HepG2 (cell line): ENCODE measurements around the gene NINL. TPM values are rescaled to one million over a fixed set of nuclear protein-coding genes. Genes with fewer than 3 reads are reported as not detected.
"Not testable (repeated sequence)": the region's sequence is repeated elsewhere in the genome, so short reads cannot be mapped to it uniquely, and the experiment has no call there.

Experiments used
- ATAC-seq: fragments of 200-7000 bp; cut with Tn5 transposase; 3 replicates; pipeline ENCODE4 v1.9.1; 2020; ENCODE audit warnings: mild to moderate bottlenecking, moderate library complexity
- BruUV-seq: library from RNA; stranded (reverse); fragments of 400-500 nt; replicated peaks from 2 replicates; lab custom pipeline; 2021; lab: Mats Ljungman, UMichigan
- CTCF ChIA-PET: fragments of 300-600 bp; formaldehyde crosslinking; extraction: SDS; loops from one replicate; lab custom pipeline; 2021; ENCODE audit warnings: low total read pairs, inconsistent platforms, low intra/inter-chr PET ratio; lab: Yijun Ruan, JAX
- POLR2A ChIA-PET: fragments of 350-600 bp; sonication (Branson Sonifier 250); formaldehyde crosslinking; loops from one replicate; lab custom pipeline; 2020; ENCODE audit warnings: antibody characterized with exemption, inconsistent platforms; lab: Yijun Ruan, JAX
- DNase-seq: peaks from one replicate; pipeline ENCODE4 v3.0.0-alpha.2; 2015; ENCODE audit warnings: low spot score
- FAIRE-seq: peaks from 3 replicates; lab custom pipeline; 2011; peaks lifted over from hg19 to GRCh38; lab: Jason Lieb, UNC
- H2AFZ ChIP-seq: one replicate; pipeline ENCODE4 v1.6.1; 2011; ENCODE audit warnings: low read length, inconsistent platforms
- H3K27ac ChIP-seq: fragments of 300-600 bp; 3 replicates; pipeline ENCODE4 v1.8.0; 2011; ENCODE audit warnings: mixed run types, mild to moderate bottlenecking, mixed read lengths, low read length, inconsistent platforms; ENCODE audit not compliant: insufficient read depth; ENCODE audit errors: extremely low read length
- H3K27me3 ChIP-seq, 2 experiments: fragments of 200-600 bp in 1 of 2; 2 replicates in 1 of 2; 3 replicates in 1 of 2; pipeline versions ENCODE4 v1.6.0 to v1.8.0; 2011; ENCODE audit warnings: low read length in 2 of 2, mild to moderate bottlenecking in 2 of 2, moderate library complexity in 2 of 2, inconsistent platforms in 1 of 2; ENCODE audit not compliant: insufficient read depth in 2 of 2, control insufficient read depth in 1 of 2
- H3K36me3 ChIP-seq, 2 experiments: fragments of 200-600 bp in 1 of 2; replicated peaks in 1 of 2; 2 replicates in 1 of 2; 3 replicates in 1 of 2; pipeline versions ENCODE4 v1.5.1 to v1.8.0; 2011; ENCODE audit warnings: low read length in 2 of 2, inconsistent platforms in 1 of 2; ENCODE audit not compliant: insufficient read depth in 2 of 2, control insufficient read depth in 1 of 2
- H3K4me1 ChIP-seq: 2 replicates; pipeline ENCODE4 v1.5.1; 2012; ENCODE audit warnings: low read length, inconsistent platforms; ENCODE audit not compliant: insufficient read depth
- H3K4me2 ChIP-seq: 2 replicates; pipeline ENCODE4 v1.6.0; 2011; ENCODE audit warnings: low read depth, low read length, inconsistent platforms
- H3K4me3 ChIP-seq, 3 experiments: fragments of 200-600 bp in 1 of 3; sonication (generic), shearing (Covaris generic) in 1 of 3; replicated peaks in 1 of 3; 2 replicates each; pipeline ENCODE4 v1.5.1; 2011 to 2016; ENCODE audit warnings: low read length in 3 of 3, inconsistent platforms in 2 of 3, low read depth in 2 of 3, mild to moderate bottlenecking in 2 of 3, control low read depth in 1 of 3, mixed read lengths in 1 of 3; ENCODE audit not compliant: insufficient read depth in 1 of 3
- H3K79me2 ChIP-seq: one replicate; pipeline ENCODE4 v1.6.1; 2011; ENCODE audit warnings: low read length, inconsistent platforms; ENCODE audit not compliant: insufficient read depth
- H3K9ac ChIP-seq: 2 replicates; pipeline ENCODE4 v1.6.0; 2011; ENCODE audit warnings: mild to moderate bottlenecking, low read depth, low read length, inconsistent platforms; ENCODE audit not compliant: insufficient read depth
- H3K9me3 ChIP-seq: 2 replicates; pipeline ENCODE4 v1.5.1; 2012; ENCODE audit warnings: mild to moderate bottlenecking, low read length
- H4K20me1 ChIP-seq: 2 replicates; pipeline ENCODE4 v1.6.0; 2011; ENCODE audit warnings: inconsistent platforms, mild to moderate bottlenecking, low read length, moderate library complexity; ENCODE audit not compliant: insufficient read depth
- FOXO1 ChIP-seq: sonication (generic); formaldehyde crosslinking; IDR thresholded peaks from 2 replicates; pipeline ENCODE4 v1.4.0; 2020; ENCODE audit warnings: missing genetic modification reagents
- HDAC1 ChIP-seq: sonication (generic); formaldehyde crosslinking; IDR thresholded peaks from 2 replicates; pipeline ENCODE4 v1.5.1; 2020; ENCODE audit warnings: mild to moderate bottlenecking, missing genetic modification reagents
- MTA1 ChIP-seq: sonication (generic); formaldehyde crosslinking; IDR thresholded peaks from 2 replicates; pipeline ENCODE4 v1.4.0; 2020; ENCODE audit warnings: missing genetic modification reagents, mild to moderate bottlenecking, borderline replicate concordance
- NRL ChIP-seq: sonication (generic); formaldehyde crosslinking; IDR thresholded peaks from 2 replicates; pipeline ENCODE4 v1.5.0; 2020; ENCODE audit warnings: missing genetic modification reagents, mild to moderate bottlenecking, moderate library complexity, borderline replicate concordance
- SALL1 ChIP-seq: sonication (generic); formaldehyde crosslinking; IDR thresholded peaks from 2 replicates; pipeline ENCODE4 v1.8.0; 2022; ENCODE audit warnings: mild to moderate bottlenecking, missing genetic modification reagents
- SPEN ChIP-seq: sonication (generic); formaldehyde crosslinking; IDR thresholded peaks from 2 replicates; pipeline ENCODE4 v1.5.1; 2020; ENCODE audit warnings: low read depth, mild to moderate bottlenecking, missing genetic modification reagents
- ZBTB38 ChIP-seq: sonication (generic); formaldehyde crosslinking; IDR thresholded peaks from 2 replicates; pipeline ENCODE4 v1.5.1; 2020; ENCODE audit warnings: mild to moderate bottlenecking, missing genetic modification reagents
- ZGPAT ChIP-seq: IDR thresholded peaks from 2 replicates; pipeline ENCODE4 v1.6.1; 2016; ENCODE audit warnings: mild to moderate bottlenecking
- ZNF414 ChIP-seq: sonication (generic); formaldehyde crosslinking; IDR thresholded peaks from 2 replicates; pipeline ENCODE4 v1.5.0; 2020; ENCODE audit warnings: missing genetic modification reagents
- ZNF431 ChIP-seq: sonication (generic); formaldehyde crosslinking; IDR thresholded peaks from 2 replicates; pipeline ENCODE4 v1.9.0; 2022; ENCODE audit warnings: missing genetic modification reagents, low read depth, mild to moderate bottlenecking, borderline replicate concordance
- ZNF501 ChIP-seq: sonication (generic); formaldehyde crosslinking; IDR thresholded peaks from 2 replicates; pipeline ENCODE4 v1.5.1; 2020; ENCODE audit warnings: mild to moderate bottlenecking, moderate library complexity, missing genetic modification reagents
- ZNF710 ChIP-seq: sonication (generic); formaldehyde crosslinking; IDR thresholded peaks from 2 replicates; pipeline ENCODE4 v1.5.0; 2020; ENCODE audit warnings: mild to moderate bottlenecking, missing genetic modification reagents, borderline replicate concordance
- ZNF784 ChIP-seq: sonication (generic); formaldehyde crosslinking; IDR thresholded peaks from 2 replicates; pipeline ENCODE4 v1.5.1; 2020; ENCODE audit warnings: missing genetic modification reagents, mild to moderate bottlenecking, borderline replicate concordance
- WGBS: methylation state at CpG from one replicate; pipeline ENCODE4 v1.1.6; 2017; ENCODE audit warnings: low lambda C conversion rate; 5-methylcytosine and 5-hydroxymethylcytosine counted together
- in situ Hi-C: cut with HindIII; loops from 2 replicates; pipeline ENCODE4 v1.10.0; 2017; ENCODE audit warnings: low pct_unique_long_range_greater_than_20kb; ENCODE audit not compliant: extremely low pct_ligation_motif_present
- intact Hi-C: fragments of 100-400 bp; cut with micrococcal nuclease; formaldehyde crosslinking; loops from one replicate; pipeline ENCODE4 v1.10.0; 2022; ENCODE audit not compliant: unreplicated experiment
- polyA plus RNA-seq, 8 experiments: library from polyadenylated mRNA; depleted of rRNA in 3 of 8; stranded (reverse) in 7 of 8; unstranded in 1 of 8; fragments of >200 nt; fragmentation: Illumina TruSeq in 4 of 8; extraction: Trizol in 4 of 8; gene quantifications; 2 replicates each; pipeline versions ENCODE4 v1.2.1 to v1.2.3, GENCODE V29; 2011 to 2016; ENCODE audit warnings: low read depth in 4 of 8, missing spikeins in 1 of 8, mixed read lengths in 1 of 8; ENCODE audit not compliant: insufficient read depth in 1 of 8
- total RNA-seq, 5 experiments: library from RNA; depleted of rRNA; stranded (reverse); fragments of >200 nt; fragmentation: Illumina TruSeq; extraction: Trizol; gene quantifications; 2 replicates each; pipeline ENCODE4 v1.2.3, GENCODE V29; 2016; ENCODE audit warnings: low read depth in 1 of 5
- TF ChIP-seq, protein P1 (sequence below): IDR thresholded peaks from 2 replicates; pipeline ENCODE4 v1.6.1; 2016; ENCODE audit warnings: mild to moderate bottlenecking, missing biosample characterization, missing genetic modification reagents

The NINL gene
- total and polyA plus RNA-seq, 2 of the 13 experiments (the other 11 are each of a cell fraction or from before 2014, with no cell fraction given), result 32.3 to 34.3 TPM

DNA sequence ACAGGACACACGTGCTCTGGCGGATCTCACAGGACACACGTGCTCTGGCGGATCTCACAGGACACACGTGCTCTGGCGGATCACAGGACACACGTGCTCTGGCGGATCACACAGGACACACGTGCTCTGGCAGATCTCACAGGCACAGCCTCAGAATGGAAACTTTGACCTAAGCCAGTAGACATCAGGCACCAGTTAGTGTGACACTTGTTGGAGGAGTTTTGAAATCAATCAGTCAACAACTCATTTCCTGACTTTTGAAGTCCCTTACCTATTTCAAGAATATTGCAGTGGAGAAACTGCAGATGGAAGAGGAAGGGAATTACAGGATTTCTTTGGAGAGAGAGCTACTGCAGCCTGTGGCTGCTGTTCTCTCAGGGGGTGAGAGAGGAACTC lies 17.6 kb upstream of the NINL start (continued):
- TF ChIP-seq ZNF710 (CRISPR knock-in tag) (peak; percentile 61; the same call in 1 of the 2 replicates), FOXO1 (CRISPR knock-in tag) (peak; percentile 71; the same call in 1 of the 2 replicates), HDAC1 (CRISPR knock-in tag) (peak; percentile 73)

DNA sequence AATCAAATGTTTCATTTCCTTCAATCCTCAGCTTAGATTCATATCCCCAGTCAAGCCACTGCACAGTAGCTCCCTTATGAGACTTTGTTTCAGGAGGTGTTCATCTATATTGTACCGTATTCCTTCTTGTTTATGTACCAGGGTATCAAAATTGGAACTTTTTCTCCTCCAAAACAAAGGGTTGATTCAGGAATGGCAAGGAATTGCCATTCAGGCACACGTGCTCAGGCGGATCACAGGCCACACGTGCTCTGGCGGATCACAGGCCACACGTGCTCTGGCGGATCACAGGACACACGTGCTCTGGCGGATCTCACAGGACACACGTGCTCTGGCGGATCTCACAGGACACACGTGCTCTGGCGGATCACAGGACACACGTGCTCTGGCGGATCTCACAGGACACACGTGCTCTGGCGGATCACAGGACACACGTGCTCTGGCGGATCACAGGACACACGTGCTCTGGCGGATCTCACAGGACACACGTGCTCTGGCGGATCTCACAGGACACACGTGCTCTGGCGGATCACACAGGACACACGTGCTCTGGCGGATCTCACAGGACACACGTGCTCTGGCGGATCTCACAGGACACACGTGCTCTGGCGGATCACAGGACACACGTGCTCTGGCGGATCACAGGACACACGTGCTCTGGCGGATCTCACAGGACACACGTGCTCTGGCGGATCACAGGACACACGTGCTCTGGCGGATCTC lies 17.0 kb upstream of the NINL start:
- H3K36me3 ChIP-seq, ATAC-seq, DNase-seq, H3K79me2 ChIP-seq, H2AFZ ChIP-seq, H4K20me1 ChIP-seq, H3K4me2 ChIP-seq, H3K9me3 ChIP-seq, FAIRE-seq, H3K4me3 ChIP-seq, CTCF ChIA-PET, BruUV-seq, intact Hi-C loops, H3K9ac ChIP-seq, H3K27me3 ChIP-seq, in situ Hi-C loops: not testable (repeated sequence)
- Histone ChIP-seq H3K4me1 (peaks cover 42% of the 10 kb centered on the region), H3K27ac (peak overlapping the region; percentile 69)
- POLR2A ChIA-PET, result interaction anchor here (1.4 kb wide), 1 partner anchor 17 kb away, joined by 3 read pairs; the partner anchor contains the start of gene NINL
- WGBS, result 96% methylated on average over 29 of the region's 39 CpGs
- TF ChIP-seq ZNF431 (0 out of 2 replicates have a peak, but pooled peaks have one; percentile 2), ZNF784 (0 out of 2 replicates have a peak, but pooled peaks have one; percentile 28), NRL (CRISPR knock-in tag) (peak; percentile 44; the same call in 1 of the 2 replicates), MTA1 (CRISPR knock-in tag) (peak; percentile 71; the same call in 1 of the 2 replicates), ZNF501 (CRISPR knock-in tag) (0 out of 2 replicates have a peak, but pooled peaks have one; percentile 44), SPEN (CRISPR knock-in tag) (0 out of 2 replicates have a peak, but pooled peaks have one; percentile 12), ZBTB38 (peak; percentile 71; the same call in 1 of the 2 replicates), ZNF414 (CRISPR knock-in tag) (0 out of 2 replicates have a peak, but pooled peaks have one; percentile 60), SALL1 (CRISPR knock-in tag) (peak; percentile 46; the same call in 1 of the 2 replicates), ZGPAT (CRISPR knock-in tag) (peak; percentile 12; the same call in 1 of the 2 replicates)
- TF ChIP-seq, protein P1, sequence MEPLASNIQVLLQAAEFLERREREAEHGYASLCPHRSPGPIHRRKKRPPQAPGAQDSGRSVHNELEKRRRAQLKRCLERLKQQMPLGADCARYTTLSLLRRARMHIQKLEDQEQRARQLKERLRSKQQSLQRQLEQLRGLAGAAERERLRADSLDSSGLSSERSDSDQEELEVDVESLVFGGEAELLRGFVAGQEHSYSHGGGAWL (CRISPR knock-in tag), result 0 out of 2 replicates have a peak, but pooled peaks have one; percentile 1
